ENCODE measurements around the gene PAIP2B.

The PAIP2B gene

DNA sequence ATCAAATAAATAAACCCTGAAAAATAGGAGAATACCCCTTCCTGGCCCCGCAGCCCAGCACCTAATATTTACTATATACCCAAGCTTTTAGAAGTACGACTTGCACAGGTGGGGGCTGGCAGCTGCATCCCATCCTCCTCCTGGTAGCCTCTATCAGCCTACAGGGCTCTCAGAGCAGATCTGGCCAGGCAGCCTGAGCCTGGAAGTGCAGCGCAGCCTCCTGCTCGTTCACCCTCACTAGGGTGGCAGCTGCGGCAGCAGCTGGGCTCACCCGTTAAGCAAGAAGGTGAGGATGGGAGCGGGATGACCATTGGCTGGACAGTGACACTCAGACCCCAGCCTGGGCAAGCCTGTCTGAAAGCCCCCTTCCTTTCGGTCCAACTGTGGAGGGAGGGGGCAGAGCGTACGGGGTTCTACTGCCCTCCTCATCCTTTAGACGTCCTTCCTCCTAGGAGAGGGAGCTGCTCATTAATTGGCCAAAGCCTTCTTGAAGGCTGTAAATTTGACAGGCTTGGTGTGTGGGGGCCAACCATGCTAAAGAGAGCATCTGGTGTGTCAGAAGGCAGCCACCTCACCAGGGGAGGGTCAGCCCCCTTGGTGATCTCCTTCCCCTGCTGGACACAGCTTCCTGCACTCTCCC lies 73.2 kb downstream of the PAIP2B start:
- no peak for DNase-seq (ENCODE audit: low spot score)

DNA sequence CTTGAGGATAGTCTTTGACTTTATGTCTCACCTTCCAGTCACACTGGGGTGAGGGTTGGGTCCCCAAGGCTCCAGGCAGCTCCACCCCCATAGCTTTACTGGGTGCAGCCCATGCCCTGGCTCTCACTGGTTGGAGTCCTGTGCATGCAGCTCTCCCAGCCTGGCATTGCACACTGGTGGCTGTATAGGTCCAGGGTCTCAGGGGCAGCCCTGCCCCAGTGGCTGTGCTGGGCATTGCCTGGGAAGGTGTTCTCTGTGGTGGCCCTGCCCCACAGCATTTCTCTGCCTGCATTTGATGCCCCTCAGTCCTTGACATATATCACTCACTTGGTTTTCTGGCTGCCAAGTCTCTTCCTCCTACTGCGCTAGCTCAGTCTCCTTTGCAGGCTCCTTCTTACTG lies 75.3 kb downstream of the PAIP2B start:
- no peak for DNase-seq (ENCODE audit: low spot score)

DNA sequence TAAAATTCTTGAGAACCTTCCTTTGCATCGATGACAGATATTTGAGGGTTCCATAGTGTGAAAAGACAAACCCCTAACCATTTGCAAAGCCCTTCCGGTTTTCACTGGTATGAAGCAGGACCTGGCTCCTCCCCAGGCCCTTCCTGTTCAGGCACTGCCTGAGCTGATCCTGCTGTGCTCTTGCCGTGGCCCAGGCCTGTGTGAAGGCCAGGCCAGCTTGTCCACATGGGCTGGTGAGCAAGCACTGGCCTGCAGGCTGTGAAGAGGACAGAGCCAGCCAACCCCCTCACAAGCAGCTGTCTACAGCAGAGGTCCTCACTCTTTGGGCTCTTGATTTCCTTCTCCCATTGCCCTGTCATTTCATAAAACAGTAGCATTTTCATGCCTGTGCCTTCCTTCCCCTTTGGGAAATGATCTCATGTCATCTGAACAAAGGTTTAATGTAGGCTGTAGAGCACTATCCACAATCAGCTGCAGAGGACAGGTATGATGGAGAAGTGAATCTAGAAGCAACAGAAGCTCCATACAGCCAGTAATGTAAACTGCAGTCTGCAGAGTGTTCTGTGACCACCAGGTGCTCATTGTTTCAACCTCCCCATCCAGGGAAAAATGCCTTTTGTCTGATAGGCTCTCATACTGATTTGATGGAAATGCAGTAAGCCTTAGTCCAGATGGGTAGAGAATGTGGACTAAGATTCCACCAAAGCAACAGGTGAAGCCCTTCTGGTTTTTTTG lies 76.7 kb downstream of the PAIP2B start:
- DNase-seq (ENCODE audit: low spot score), result no peak

DNA sequence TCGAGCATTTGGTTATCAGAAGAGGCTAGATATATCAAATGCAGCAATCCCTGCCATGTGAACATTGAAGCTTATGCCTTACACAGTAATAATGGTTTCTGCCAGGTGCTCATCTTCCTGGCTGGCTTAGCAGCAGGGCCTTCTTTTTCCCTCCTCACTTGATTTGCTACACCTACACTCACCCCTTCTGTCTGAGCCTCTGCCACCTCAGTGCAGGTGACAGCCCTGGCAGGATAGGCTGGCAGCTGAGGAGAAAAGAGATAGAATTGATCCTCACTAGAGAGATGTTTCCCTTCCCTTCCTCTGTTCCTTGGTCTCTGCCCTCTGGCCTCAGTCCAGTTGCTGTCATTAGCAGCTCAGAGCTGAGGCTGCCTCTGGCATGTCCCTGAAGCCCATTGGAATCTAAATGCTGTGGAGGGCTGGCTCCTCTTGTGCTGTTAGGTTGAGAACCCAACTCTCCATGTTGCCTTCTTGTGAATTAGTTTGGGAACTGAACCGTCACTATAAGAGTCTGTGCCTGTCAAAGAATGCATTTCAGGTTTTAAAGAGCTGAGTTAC lies 78.3 kb downstream of the PAIP2B start:
- no peak for DNase-seq (ENCODE audit: low spot score)

DNA sequence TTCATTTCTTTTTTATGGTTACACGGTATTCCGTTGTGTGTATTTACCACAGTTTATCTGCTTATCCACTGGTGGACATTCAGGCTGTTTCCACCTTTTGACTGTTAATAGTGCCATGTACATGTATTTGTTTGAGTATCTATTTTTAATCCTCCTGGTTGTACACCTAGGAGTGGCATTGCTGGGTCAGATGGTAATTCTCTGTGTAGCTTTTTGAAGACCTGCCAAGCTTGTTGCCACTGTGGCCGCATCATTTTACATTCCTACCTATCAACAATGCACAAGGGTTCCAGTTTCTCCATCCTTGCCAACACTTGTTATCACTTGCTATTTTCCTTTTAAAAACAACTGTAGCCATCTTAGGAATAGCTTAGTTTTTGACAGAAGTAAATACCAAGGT lies 83.1 kb downstream of the PAIP2B start:
- no peak for DNase-seq (ENCODE audit: low spot score)

DNA sequence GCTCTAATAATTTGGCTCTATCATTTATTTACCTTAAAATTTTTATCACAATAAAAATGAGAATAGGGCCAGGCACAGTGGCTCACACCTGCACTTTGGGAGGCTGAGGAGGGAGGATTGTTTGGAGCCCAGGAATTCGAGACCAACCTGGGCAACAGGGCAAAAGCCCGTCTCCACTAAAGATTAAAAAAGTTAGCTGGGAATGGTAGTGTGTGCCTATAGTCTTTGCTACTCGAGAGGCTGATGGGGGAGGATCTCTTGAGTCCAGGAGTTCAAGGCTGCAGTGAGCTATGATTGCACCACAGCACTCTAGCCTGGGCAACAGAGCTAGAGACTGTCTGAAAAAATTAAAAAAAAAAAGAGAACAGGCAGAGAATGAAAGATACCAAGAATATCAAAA lies 90.7 kb downstream of the PAIP2B start:
- no peak for DNase-seq (ENCODE audit: low spot score)

DNA sequence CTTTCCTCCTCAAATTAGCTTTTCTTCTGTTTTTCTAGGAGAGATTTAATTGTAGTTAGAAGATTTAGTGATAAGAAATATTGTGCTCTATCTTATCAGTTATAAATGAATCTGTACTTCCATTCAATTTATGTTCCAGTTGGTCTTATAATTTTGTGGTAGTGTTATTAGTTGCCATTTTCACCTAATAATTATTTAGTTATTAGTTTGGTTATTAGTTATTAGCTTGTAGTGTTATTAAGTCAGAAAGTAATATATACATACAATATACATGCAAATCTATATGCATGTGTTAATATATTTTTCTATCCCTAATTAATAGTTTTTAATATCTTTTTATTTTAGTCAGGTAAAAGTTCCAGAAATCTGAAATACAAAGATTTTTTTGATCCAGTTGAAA lies 93.3 kb downstream of the PAIP2B start:
- DNase-seq (ENCODE audit: low spot score), result no peak
